ENCODE results near the gene YLPM1.

Gene YLPM1

DNA sequence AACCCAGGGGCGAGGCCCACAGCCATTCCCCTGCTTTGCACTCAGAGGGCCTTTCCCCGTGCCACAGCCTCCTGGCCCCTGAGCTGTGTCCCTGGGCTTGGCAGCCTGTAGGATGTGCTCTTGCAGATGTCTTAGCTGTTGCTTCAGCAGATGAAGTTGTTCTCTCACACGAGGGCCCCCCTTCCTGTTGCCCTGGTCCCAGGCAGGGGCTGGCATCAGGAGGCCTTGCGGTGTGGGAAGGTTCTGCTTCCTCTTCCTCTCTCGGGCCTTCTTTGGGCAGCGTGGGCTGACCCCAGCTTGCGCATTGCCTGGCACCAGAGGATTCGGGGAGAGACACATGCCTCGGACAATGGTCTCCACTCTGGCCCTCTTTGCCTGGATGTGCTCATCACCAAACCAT, 100.2 kb downstream of the YLPM1 start:
- H3K4me3 ChIP-seq (replicated peaks; ENCODE audit: low read depth, low read length): no peak overlapping the region
- DNase-seq (ENCODE audit: extremely low read depth, low read depth): no peak

DNA sequence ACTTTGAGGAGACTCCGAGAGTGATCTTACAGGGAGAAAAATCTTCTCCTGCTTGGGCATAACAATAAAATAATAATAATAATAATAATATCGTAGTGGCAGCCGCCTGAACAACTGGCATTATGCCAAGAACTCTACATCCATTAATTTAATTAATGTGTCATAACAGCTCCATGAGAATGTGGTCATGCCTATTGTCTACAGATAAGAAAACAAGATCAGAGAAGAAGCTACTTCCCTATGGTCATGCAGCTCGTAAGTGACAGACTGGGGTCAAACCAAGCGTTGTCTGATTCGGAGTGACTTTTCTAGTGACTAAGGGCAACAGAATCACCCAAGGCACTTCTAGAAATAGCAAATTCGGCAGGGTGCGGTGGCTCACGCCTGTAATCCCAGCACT, 101.1 kb downstream of the YLPM1 start:
- TF ChIP-seq, protein P1, sequence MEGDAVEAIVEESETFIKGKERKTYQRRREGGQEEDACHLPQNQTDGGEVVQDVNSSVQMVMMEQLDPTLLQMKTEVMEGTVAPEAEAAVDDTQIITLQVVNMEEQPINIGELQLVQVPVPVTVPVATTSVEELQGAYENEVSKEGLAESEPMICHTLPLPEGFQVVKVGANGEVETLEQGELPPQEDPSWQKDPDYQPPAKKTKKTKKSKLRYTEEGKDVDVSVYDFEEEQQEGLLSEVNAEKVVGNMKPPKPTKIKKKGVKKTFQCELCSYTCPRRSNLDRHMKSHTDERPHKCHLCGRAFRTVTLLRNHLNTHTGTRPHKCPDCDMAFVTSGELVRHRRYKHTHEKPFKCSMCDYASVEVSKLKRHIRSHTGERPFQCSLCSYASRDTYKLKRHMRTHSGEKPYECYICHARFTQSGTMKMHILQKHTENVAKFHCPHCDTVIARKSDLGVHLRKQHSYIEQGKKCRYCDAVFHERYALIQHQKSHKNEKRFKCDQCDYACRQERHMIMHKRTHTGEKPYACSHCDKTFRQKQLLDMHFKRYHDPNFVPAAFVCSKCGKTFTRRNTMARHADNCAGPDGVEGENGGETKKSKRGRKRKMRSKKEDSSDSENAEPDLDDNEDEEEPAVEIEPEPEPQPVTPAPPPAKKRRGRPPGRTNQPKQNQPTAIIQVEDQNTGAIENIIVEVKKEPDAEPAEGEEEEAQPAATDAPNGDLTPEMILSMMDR (IDR thresholded peaks at IDR 0.05; ENCODE audit: low read depth, low read length, missing control alignments): no peak
- no peak overlapping the region for H3K4me3 ChIP-seq (replicated peaks; ENCODE audit: low read depth, low read length)
- DNase-seq (ENCODE audit: extremely low read depth, low read depth): no peak

More for the DNA sequence above, 100.2 kb downstream of the YLPM1 start:
- TF ChIP-seq, protein P1 (IDR thresholded peaks at IDR 0.05; ENCODE audit: low read depth, low read length, missing control alignments): no peak

DNA sequence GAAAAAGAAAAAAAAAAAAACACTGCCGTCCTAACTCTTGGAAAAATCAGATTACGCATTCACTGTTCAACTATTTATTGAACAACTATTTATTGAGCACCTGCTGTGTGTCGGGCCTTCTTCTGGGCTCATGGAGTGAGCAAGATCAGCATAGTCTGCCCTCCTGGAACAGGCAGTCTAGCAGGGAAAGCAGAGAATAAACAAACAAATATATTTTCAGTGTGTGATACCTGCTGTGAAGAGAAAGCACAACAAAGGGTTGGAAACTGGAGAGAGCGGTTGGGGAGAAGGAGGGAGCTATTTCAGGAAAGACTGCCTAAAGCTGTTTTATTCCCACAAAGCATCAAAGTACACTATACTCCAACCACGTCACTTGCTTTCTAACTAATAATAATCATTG, 102.0 kb downstream of the YLPM1 start:
- TF ChIP-seq, protein P1 (IDR thresholded peaks at IDR 0.05; ENCODE audit: low read depth, low read length, missing control alignments): no peak
- DNase-seq (ENCODE audit: extremely low read depth, low read depth): no peak

DNA sequence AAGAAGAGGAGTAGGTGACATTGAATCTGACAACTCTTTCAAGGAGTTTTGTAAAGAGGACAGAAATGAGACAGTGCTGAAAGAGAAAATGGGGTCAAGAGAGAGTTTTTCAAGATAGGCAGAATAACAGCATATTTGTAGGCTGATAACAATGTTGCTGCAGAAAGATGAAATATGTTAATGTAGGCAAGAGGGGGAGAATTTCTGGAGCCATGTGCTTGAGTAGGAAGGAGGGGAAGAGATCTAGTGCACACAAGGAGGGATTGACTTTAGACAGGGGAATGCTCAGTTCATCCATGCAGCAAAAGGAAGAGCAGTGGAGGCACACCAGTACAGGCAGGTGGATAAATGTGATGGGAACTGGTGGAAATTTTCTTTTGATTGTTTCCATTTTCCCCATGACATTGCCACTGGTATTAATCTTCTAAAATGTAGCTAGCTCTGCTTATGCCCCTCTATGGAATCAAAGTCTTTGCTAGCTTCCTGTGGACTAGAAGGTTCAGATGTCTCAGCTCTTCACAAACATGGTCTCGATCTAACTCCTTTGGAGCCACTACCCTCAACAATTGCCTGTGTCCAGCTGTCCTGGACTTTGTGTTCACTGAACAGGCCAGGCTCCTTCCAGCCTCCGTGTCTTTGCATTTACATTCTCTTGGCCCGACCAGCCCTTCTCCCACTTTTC, 103.7 kb downstream of the YLPM1 start:
- TF ChIP-seq, protein P1 (IDR thresholded peaks at IDR 0.05; ENCODE audit: low read depth, low read length, missing control alignments): no peak
- no peak for DNase-seq (ENCODE audit: extremely low read depth, low read depth)
- no peak overlapping the region for H3K4me3 ChIP-seq (replicated peaks; ENCODE audit: low read depth, low read length)

More for the DNA sequence above, 102.0 kb downstream of the YLPM1 start:
- H3K4me3 ChIP-seq (replicated peaks; ENCODE audit: low read depth, low read length): no peak overlapping the region

DNA sequence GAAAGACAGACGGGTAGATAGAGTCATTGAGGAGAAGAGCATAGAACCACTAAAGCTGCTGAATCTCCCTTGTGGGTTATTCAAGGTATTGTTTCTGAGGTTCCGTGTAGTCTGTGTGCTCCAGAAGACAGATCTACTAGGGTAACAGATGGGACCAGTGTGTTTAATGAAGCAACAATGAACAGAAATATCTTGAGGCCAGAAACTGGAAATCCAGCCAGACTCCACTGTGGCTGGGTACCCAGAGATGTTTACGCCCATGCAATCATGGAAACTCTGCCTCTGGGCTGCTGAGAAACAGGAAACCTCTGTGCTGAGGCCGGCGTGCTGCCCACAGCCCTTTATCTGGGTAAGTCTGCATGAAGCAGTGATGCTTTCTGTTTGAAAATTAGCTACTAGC, 104.6 kb downstream of the YLPM1 start:
- no peak overlapping the region for H3K4me3 ChIP-seq (replicated peaks; ENCODE audit: low read depth, low read length)
- no peak for DNase-seq (ENCODE audit: extremely low read depth, low read depth)
- TF ChIP-seq, protein P1 (IDR thresholded peaks at IDR 0.05; ENCODE audit: low read depth, low read length, missing control alignments): no peak

DNA sequence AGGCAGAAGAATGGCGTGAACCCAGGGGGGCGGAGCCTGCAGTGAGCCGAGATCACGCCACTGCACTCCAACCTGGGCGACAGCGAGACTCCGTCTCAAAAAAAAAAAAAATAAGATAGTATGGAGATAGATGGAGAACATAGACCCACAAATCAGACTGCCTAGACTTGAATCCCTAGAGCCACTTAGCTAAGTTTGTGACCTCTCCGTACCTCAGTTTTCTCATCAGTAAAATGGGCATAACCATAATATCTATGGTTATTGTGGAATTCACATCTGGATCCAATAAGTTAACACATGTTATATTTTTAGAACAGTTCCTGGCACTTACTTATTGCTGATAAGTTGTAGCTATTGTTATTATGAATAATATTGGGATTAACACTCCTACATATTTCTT, 105.6 kb downstream of the YLPM1 start:
- no peak overlapping the region for H3K4me3 ChIP-seq (replicated peaks; ENCODE audit: low read depth, low read length)
- TF ChIP-seq, protein P1 (IDR thresholded peaks at IDR 0.05; ENCODE audit: low read depth, low read length, missing control alignments): no peak
- DNase-seq (ENCODE audit: extremely low read depth, low read depth): no peak

DNA sequence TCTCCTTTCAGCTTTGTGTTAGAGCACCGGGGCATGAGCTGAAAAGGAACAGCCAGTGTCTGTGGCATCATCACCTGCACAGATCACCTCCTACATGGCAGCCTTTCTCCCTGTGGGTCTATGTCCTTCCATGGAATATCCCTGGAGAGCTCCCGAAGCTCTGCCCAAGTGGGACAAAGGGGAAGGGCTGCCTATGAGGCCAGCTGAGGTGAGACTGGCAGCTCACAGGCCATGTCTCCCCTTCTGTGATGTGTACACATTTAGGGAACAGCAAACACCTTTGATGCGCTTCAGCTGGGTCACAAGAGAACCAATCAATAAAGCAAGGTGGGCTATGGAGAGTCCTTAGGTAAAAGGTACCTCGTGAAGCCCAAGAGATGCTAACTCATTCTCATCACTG, 108.7 kb downstream of the YLPM1 start:
- no peak overlapping the region for H3K4me3 ChIP-seq (replicated peaks; ENCODE audit: low read depth, low read length)
- no peak for DNase-seq (ENCODE audit: extremely low read depth, low read depth)
- TF ChIP-seq, protein P1 (IDR thresholded peaks at IDR 0.05; ENCODE audit: low read depth, low read length, missing control alignments): no peak

Data from HFF-Myc (cell line).